Measurements from ENCODE around the gene ACTA2.
A peak's percentile ranks its signal among the peaks of the same experiment; 100 is the strongest.

DNA sequence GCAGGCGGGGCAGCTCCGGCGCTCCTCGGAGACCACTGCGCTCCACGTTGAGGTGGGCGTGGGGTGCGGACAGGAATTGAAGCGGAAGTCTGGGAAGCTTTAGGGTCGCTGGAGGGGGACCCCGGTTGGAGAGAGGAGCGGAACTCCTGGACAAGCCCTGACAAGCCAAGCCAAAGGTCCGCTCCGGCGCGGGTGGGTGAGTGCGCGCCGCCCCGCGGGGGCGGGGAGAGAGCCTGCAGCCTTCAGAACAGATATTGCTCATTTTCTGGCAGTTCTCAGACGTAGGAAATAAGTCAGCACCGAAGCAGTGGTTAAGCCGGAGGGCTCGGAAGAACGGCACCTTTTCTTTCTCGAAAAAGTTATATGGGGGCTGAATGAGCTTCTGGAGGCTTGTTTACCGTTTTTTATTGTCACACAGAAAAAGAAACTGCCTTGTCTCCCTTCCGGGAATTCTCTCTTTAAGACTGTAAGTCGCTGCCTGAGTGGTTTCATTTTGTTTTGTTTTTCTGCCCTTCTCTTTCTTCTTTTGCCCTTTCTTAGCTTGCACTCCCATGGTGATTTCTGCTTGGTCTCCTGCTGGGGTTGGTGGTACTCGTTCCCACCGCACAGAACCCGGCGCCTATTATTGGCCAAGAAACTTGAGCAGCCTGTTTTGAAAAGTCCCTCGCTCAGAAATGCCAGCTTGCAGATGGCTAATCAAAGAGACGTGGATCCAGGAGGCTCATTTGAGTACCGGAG, 38.8 kb upstream of the ACTA2 start:
- peak in 1 of 2 donors; percentile 51 for TF ChIP-seq POLR2A (IDR thresholded peaks at IDR 0.05)
- TF ChIP-seq, protein P1, sequence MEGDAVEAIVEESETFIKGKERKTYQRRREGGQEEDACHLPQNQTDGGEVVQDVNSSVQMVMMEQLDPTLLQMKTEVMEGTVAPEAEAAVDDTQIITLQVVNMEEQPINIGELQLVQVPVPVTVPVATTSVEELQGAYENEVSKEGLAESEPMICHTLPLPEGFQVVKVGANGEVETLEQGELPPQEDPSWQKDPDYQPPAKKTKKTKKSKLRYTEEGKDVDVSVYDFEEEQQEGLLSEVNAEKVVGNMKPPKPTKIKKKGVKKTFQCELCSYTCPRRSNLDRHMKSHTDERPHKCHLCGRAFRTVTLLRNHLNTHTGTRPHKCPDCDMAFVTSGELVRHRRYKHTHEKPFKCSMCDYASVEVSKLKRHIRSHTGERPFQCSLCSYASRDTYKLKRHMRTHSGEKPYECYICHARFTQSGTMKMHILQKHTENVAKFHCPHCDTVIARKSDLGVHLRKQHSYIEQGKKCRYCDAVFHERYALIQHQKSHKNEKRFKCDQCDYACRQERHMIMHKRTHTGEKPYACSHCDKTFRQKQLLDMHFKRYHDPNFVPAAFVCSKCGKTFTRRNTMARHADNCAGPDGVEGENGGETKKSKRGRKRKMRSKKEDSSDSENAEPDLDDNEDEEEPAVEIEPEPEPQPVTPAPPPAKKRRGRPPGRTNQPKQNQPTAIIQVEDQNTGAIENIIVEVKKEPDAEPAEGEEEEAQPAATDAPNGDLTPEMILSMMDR (IDR thresholded peaks at IDR 0.05), result peak in 1 of 6 experiments; percentile 21

Measured in Peyer's patch (tissue), 4 donors.